Measurements from ENCODE around the gene SLC35A1.

DNA sequence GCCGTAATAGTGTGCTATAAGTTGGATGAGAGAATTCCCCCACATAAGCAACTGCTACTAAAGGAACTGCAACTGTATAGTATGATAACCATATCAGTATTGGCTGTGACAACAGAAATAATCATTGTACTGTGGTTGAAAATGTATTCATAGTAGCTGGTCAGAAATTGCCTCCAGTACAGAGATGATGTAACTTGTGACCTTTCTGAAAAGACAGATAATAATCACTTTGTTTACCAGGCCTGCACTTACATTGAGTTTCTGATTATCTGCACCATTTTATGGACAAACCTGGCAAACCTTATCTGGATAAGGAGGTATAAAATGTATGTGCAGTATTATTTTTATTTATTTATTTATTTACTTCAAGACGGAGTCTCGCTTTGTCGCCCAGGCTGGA, 46.0 kb upstream of the SLC35A1 start:
- no peak for TF ChIP-seq CTCF (conservative IDR thresholded peaks at IDR 0.05 in 1 of 2, IDR thresholded peaks at IDR 0.05 in 1 of 2; ENCODE audit: extremely low read depth in 1 of 2, insufficient read depth in 1 of 2, low read depth in 1 of 2, low read length in 2 of 2)
- no peak for TF ChIP-seq EZH2 (IDR thresholded peaks at IDR 0.05; ENCODE audit: borderline replicate concordance, low read length)

Data from mammary epithelial cell (primary cell).